Suprapubic skin (tissue), 4 donors: ENCODE measurements around the gene KCTD4. TPM values are rescaled to one million over a fixed set of nuclear protein-coding genes. Genes with fewer than 3 reads are reported as not detected.

Experiments used
- DNase-seq, 2 donors: peaks; one replicate each; pipeline ENCODE4 v3.0.0-alpha.2; 2019; ENCODE audit warnings: low spot score in 2 of 2
- H3K27ac ChIP-seq: fragments of 200-600 bp; sonication (generic); one replicate; pipeline ENCODE4 v1.5.1; 2019
- H3K27me3 ChIP-seq: fragments of 200-600 bp; sonication (generic); one replicate; pipeline ENCODE4 v1.5.1; 2019
- H3K36me3 ChIP-seq: fragments of 200-600 bp; sonication (generic); one replicate; pipeline ENCODE4 v1.5.1; 2019
- H3K4me1 ChIP-seq: fragments of 200-600 bp; sonication (generic); one replicate; pipeline ENCODE4 v1.5.1; 2019
- H3K4me3 ChIP-seq: fragments of 200-600 bp; sonication (generic); one replicate; pipeline ENCODE4 v1.5.1; 2019; ENCODE audit warnings: mild to moderate bottlenecking
- H3K9me3 ChIP-seq: fragments of 200-600 bp; sonication (generic); one replicate; pipeline ENCODE4 v1.5.1; 2019
- CTCF ChIP-seq, 2 donors: fragments of 200-600 bp in 1 of 2; fragments of 450-650 bp in 1 of 2; sonication (generic) in 1 of 2; IDR thresholded peaks; one replicate each; pipeline ENCODE4 v1.5.1; 2016 to 2019; ENCODE audit warnings: antibody characterized with exemption in 2 of 2, mild to moderate bottlenecking in 1 of 2, moderate library complexity in 1 of 2
- EP300 ChIP-seq: sonication (generic); formaldehyde crosslinking; IDR thresholded peaks from one replicate; pipeline ENCODE4 v1.6.1; 2017; ENCODE audit warnings: antibody characterized with exemption
- POLR2A ChIP-seq, 2 donors: fragments of 450-650 bp; IDR thresholded peaks; one replicate each; pipeline ENCODE4 v1.6.1; 2017; ENCODE audit warnings: antibody characterized with exemption in 2 of 2, mild to moderate bottlenecking in 2 of 2, moderate library complexity in 2 of 2
- POLR2AphosphoS5 ChIP-seq, 3 donors: sonication (generic); formaldehyde crosslinking; IDR thresholded peaks; one replicate each; pipeline ENCODE4 v1.6.1; 2017; ENCODE audit warnings: antibody characterized with exemption in 3 of 3
- WGBS: methylation state at CpG from one replicate; pipeline ENCODE4 v1.1.5; 2018; 5-methylcytosine and 5-hydroxymethylcytosine counted together
- total RNA-seq, 4 donors: library from RNA; depleted of rRNA; stranded (reverse); fragments of >200 nt; gene quantifications; one replicate each; pipeline ENCODE4 v1.1.0, GENCODE V29; 2016

The KCTD4 gene
- total RNA-seq, 4 donors from 2014 or later = 0.89 to 3.5 (median 2.2) TPM

GRCh38 chr13:45229172-45229571, 28.3 kb upstream of the KCTD4 start:
- WGBS = 94% methylated on average over 4 of the region's 4 CpGs
- TF ChIP-seq POLR2A (IDR thresholded peaks at IDR 0.05) = no peak
- no peak for TF ChIP-seq POLR2AphosphoS5 (IDR thresholded peaks at IDR 0.05)
- no peak for TF ChIP-seq CTCF (IDR thresholded peaks at IDR 0.05)
- TF ChIP-seq EP300 = no peak
- no peaks in the 10 kb centered on the region for H3K36me3 ChIP-seq
- no peaks in the 10 kb centered on the region for H3K27me3 ChIP-seq
- H3K27ac ChIP-seq = no peak overlapping the region
- no peak overlapping the region for H3K4me3 ChIP-seq
- H3K4me1 ChIP-seq = peaks cover 9% of the 10 kb centered on the region
- no peak for DNase-seq
- H3K9me3 ChIP-seq = no peaks in the 10 kb centered on the region

GRCh38 chr13:45228002-45228401, 27.2 kb upstream of the KCTD4 start:
- H3K36me3 ChIP-seq = no peaks in the 10 kb centered on the region
- H3K9me3 ChIP-seq = no peaks in the 10 kb centered on the region
- H3K4me3 ChIP-seq = no peak overlapping the region
- DNase-seq = no peak
- peaks cover 9% of the 10 kb centered on the region for H3K4me1 ChIP-seq
- TF ChIP-seq CTCF (IDR thresholded peaks at IDR 0.05) (no peak), POLR2AphosphoS5 (IDR thresholded peaks at IDR 0.05) (no peak), POLR2A (IDR thresholded peaks at IDR 0.05) (no peak), EP300 (no peak)
- no peak overlapping the region for H3K27ac ChIP-seq
- whole genome bisulfite sequencing = 93% methylated on average over 5 of the region's 5 CpGs
- H3K27me3 ChIP-seq = no peaks in the 10 kb centered on the region

- Histone ChIP-seq H3K9me3 (no peaks in the 10 kb centered on the region), H3K4me1 (peaks cover 4% of the 10 kb centered on the region), H3K27ac (no peak overlapping the region), H3K36me3 (no peaks in the 10 kb centered on the region), H3K27me3 (no peaks in the 10 kb centered on the region), H3K4me3 (no peak overlapping the region)
- DNase-seq = no peak
- TF ChIP-seq EP300 = no peak
- no peak for TF ChIP-seq POLR2A (IDR thresholded peaks at IDR 0.05)
- no peak for TF ChIP-seq CTCF (IDR thresholded peaks at IDR 0.05)
- TF ChIP-seq POLR2AphosphoS5 (IDR thresholded peaks at IDR 0.05) = no peak
- 81% methylated on average over 3 of the region's 3 CpGs for WGBS
Observed at GRCh38 chr13:45226024-45226423, 25.2 kb upstream of the KCTD4 start.

GRCh38 chr13:45225370-45225769, 24.5 kb upstream of the KCTD4 start:
- Histone ChIP-seq H3K27ac (no peak overlapping the region), H3K4me3 (no peak overlapping the region), H3K27me3 (no peaks in the 10 kb centered on the region), H3K36me3 (no peaks in the 10 kb centered on the region), H3K9me3 (no peaks in the 10 kb centered on the region), H3K4me1 (peaks cover 6% of the 10 kb centered on the region)
- 91% methylated on average over 4 of the region's 4 CpGs for WGBS
- no peak for DNase-seq
- TF ChIP-seq EP300 = no peak
- no peak for TF ChIP-seq POLR2AphosphoS5 (IDR thresholded peaks at IDR 0.05)
- no peak for TF ChIP-seq POLR2A (IDR thresholded peaks at IDR 0.05)
- TF ChIP-seq CTCF (IDR thresholded peaks at IDR 0.05) = no peak

GRCh38 chr13:45224176-45224575, 23.3 kb upstream of the KCTD4 start:
- Histone ChIP-seq H3K27ac (no peak overlapping the region), H3K4me3 (no peak overlapping the region), H3K4me1 (peaks cover 18% of the 10 kb centered on the region), H3K36me3 (no peaks in the 10 kb centered on the region), H3K27me3 (no peaks in the 10 kb centered on the region), H3K9me3 (no peaks in the 10 kb centered on the region)
- DNase-seq = no peak
- TF ChIP-seq POLR2A (IDR thresholded peaks at IDR 0.05) (no peak), CTCF (IDR thresholded peaks at IDR 0.05) (no peak), EP300 (no peak), POLR2AphosphoS5 (IDR thresholded peaks at IDR 0.05) (no peak)
